ENCODE results near the gene LAMA3.
A peak's percentile ranks its signal among the peaks of the same experiment; 100 is the strongest.

LAMA3 gene

DNA sequence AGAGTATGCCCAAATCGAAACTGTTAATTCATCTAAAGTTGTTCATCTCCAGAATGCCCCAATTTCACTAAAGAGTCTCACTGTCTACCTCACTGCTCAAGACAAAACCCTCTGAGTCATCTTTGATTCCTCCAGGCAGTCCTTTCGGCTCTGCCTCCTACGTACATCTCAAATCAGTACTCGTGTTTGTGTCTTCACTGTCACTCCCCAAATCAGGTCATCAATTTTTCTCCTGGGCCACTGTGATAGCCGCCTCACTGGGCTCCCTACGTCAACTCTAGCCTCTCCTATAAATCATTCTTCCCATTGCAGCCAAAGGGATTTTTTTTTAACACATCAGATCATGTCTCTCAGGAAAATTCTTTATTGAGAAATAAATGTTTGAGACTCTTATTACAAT is 283.2 kb downstream of the LAMA3 start:
- DNase-seq (no peak), ATAC-seq (ENCODE audit: insufficient read depth, low read depth) (no peak)
- Histone ChIP-seq H3K4me1 (ENCODE audit: insufficient read depth, low read length) (peaks cover 46% of the 10 kb centered on the region), H3K27ac (ENCODE audit: low read length) (0 out of 2 replicates have a peak overlapping the region, but pooled peaks have one; percentile 46), H3K36me3 (ENCODE audit: insufficient read depth, low read length) (no peaks in the 10 kb centered on the region), H2AFZ (ENCODE audit: low read depth, low read length) (no peak overlapping the region), H3K4me3 (ENCODE audit: low read depth in 1 of 2, low read length in 2 of 2) (no peak overlapping the region), H3K9me3 (ENCODE audit: insufficient read depth, low read length, severe bottlenecking) (no peaks in the 10 kb centered on the region), H3K4me2 (ENCODE audit: insufficient read depth, low read length) (no peak overlapping the region), H3K9ac (ENCODE audit: low read depth, low read length) (no peak overlapping the region), H3K27me3 (ENCODE audit: insufficient read depth, low read length, poor library complexity) (no peaks in the 10 kb centered on the region), H3K79me2 (ENCODE audit: insufficient read depth, low read length) (no peaks in the 10 kb centered on the region), H4K20me1 (ENCODE audit: insufficient read depth, low read length) (no peaks in the 10 kb centered on the region)
- no peak for TF ChIP-seq EZH2 (IDR thresholded peaks at IDR 0.05; ENCODE audit: borderline replicate concordance, low read depth, low read length, severe bottlenecking)
- TF ChIP-seq, protein P1, sequence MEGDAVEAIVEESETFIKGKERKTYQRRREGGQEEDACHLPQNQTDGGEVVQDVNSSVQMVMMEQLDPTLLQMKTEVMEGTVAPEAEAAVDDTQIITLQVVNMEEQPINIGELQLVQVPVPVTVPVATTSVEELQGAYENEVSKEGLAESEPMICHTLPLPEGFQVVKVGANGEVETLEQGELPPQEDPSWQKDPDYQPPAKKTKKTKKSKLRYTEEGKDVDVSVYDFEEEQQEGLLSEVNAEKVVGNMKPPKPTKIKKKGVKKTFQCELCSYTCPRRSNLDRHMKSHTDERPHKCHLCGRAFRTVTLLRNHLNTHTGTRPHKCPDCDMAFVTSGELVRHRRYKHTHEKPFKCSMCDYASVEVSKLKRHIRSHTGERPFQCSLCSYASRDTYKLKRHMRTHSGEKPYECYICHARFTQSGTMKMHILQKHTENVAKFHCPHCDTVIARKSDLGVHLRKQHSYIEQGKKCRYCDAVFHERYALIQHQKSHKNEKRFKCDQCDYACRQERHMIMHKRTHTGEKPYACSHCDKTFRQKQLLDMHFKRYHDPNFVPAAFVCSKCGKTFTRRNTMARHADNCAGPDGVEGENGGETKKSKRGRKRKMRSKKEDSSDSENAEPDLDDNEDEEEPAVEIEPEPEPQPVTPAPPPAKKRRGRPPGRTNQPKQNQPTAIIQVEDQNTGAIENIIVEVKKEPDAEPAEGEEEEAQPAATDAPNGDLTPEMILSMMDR (IDR thresholded peaks at IDR 0.05; ENCODE audit: borderline replicate concordance, extremely low read depth, low read length, poor library complexity, severe bottlenecking) = no peak

DNA sequence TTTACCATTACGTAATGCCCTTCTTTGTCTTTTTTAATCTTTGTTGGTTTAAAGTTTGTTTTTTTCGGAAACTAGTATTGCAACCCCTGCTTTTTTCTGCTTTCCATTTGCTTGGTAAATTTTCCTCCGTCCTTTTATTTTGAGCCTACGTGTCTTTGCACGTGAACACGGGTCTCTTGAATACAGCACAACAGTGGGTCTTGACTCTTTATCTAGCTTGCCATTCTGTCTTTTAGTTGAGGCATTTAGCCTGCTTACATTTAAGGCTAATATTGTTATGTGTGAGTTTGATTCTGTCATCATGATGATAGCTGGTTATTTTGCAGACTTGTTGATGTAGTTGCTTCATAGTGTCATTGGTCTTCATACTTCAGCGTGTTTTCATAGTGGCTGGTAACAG is 287.9 kb downstream of the LAMA3 start:
- Histone ChIP-seq H3K4me2 (ENCODE audit: insufficient read depth, low read length) (no peak overlapping the region), H3K27ac (ENCODE audit: low read length) (no peak overlapping the region), H2AFZ (ENCODE audit: low read depth, low read length) (no peak overlapping the region), H3K4me3 (ENCODE audit: low read depth in 1 of 2, low read length in 2 of 2) (no peak overlapping the region), H3K27me3 (ENCODE audit: insufficient read depth, low read length, poor library complexity) (no peaks in the 10 kb centered on the region), H3K79me2 (ENCODE audit: insufficient read depth, low read length) (no peaks in the 10 kb centered on the region), H3K4me1 (ENCODE audit: insufficient read depth, low read length) (peaks cover 24% of the 10 kb centered on the region), H3K36me3 (ENCODE audit: insufficient read depth, low read length) (no peaks in the 10 kb centered on the region), H3K9me3 (ENCODE audit: insufficient read depth, low read length, severe bottlenecking) (no peaks in the 10 kb centered on the region), H4K20me1 (ENCODE audit: insufficient read depth, low read length) (no peaks in the 10 kb centered on the region), H3K9ac (ENCODE audit: low read depth, low read length) (no peak overlapping the region)
- no peak for TF ChIP-seq EZH2 (IDR thresholded peaks at IDR 0.05; ENCODE audit: borderline replicate concordance, low read depth, low read length, severe bottlenecking)
- TF ChIP-seq, protein P1 (IDR thresholded peaks at IDR 0.05; ENCODE audit: borderline replicate concordance, extremely low read depth, low read length, poor library complexity, severe bottlenecking) = no peak
- ATAC-seq (ENCODE audit: insufficient read depth, low read depth) (no peak), DNase-seq (no peak)

DNA sequence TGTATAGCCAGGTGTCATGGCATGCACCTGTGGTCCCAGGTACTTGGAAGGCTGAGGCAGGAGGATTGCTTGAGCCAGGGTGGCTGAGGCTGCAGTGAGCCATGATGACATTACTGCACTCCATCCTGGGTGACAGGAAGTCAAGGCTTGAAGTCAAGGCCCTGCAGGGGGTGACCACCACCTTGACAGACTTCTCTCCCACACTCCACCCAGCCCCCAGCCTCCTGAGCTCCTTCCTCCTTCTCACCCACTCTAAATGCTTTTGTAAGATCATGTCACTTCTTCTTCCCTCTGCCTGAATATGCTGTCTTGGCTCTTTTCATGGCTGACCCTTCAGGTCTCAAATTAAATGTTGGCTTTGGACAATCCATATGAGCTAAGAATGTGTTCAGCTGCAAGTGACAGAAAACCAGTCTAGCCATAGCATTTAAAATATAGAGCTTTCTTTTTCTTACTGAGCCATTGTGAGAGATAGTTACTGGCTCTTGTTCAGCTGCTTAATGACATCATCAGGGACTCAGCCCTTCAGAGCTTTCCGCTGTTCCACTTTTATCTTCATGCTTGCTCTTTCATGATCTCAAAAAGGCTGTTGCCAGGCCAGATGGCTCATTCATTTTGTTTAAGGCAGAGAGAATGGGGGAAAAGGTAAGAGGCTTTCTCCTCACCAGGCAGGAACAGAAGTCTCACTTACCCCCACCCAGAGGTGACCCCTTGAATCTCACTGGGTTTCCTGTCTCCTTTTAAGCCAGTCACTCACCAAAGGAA is 288.6 kb downstream of the LAMA3 start:
- Histone ChIP-seq H3K4me3 (ENCODE audit: low read depth in 1 of 2, low read length in 2 of 2) (no peak overlapping the region), H2AFZ (ENCODE audit: low read depth, low read length) (no peak overlapping the region), H3K79me2 (ENCODE audit: insufficient read depth, low read length) (no peaks in the 10 kb centered on the region), H3K36me3 (ENCODE audit: insufficient read depth, low read length) (no peaks in the 10 kb centered on the region), H3K4me1 (ENCODE audit: insufficient read depth, low read length) (peaks cover 24% of the 10 kb centered on the region), H3K27ac (ENCODE audit: low read length) (peak overlapping the region; percentile 45), H3K9me3 (ENCODE audit: insufficient read depth, low read length, severe bottlenecking) (no peaks in the 10 kb centered on the region), H4K20me1 (ENCODE audit: insufficient read depth, low read length) (no peaks in the 10 kb centered on the region), H3K4me2 (ENCODE audit: insufficient read depth, low read length) (no peak overlapping the region), H3K27me3 (ENCODE audit: insufficient read depth, low read length, poor library complexity) (no peaks in the 10 kb centered on the region), H3K9ac (ENCODE audit: low read depth, low read length) (no peak overlapping the region)
- peak; percentile 78 for ATAC-seq (ENCODE audit: insufficient read depth, low read depth)
- peak; percentile 55 for DNase-seq
- TF ChIP-seq, protein P1 (IDR thresholded peaks at IDR 0.05; ENCODE audit: borderline replicate concordance, extremely low read depth, low read length, poor library complexity, severe bottlenecking) = no peak
- no peak for TF ChIP-seq EZH2 (IDR thresholded peaks at IDR 0.05; ENCODE audit: borderline replicate concordance, low read depth, low read length, severe bottlenecking)

Measured in DND-41 (cell line).